ENCODE results near the gene PRMT1.
"Not testable (repeated sequence)": the region's sequence is repeated elsewhere in the genome, so short reads cannot be mapped to it uniquely, and the experiment has no call there.

DNA sequence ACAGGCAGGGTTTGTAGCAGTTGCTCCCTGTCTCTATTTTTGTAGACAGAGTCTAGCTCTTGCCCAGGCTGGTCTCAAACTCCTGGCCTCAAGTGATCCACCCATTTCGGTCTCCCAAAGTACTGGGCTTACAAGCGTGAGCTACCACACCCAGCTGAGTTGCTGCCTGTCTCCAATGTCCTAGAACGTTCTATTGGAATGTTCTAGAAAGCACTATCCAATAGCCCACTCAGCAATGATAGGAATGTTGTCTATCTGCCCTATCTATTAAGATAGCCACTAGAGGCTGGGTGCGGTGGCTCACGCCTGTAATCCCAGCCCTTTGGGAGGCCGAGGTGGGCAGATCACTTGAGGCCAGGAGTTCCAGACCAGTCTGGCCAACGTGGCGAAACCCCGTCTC, 43.8 kb upstream of the PRMT1 start:
- TF ChIP-seq, protein P1, sequence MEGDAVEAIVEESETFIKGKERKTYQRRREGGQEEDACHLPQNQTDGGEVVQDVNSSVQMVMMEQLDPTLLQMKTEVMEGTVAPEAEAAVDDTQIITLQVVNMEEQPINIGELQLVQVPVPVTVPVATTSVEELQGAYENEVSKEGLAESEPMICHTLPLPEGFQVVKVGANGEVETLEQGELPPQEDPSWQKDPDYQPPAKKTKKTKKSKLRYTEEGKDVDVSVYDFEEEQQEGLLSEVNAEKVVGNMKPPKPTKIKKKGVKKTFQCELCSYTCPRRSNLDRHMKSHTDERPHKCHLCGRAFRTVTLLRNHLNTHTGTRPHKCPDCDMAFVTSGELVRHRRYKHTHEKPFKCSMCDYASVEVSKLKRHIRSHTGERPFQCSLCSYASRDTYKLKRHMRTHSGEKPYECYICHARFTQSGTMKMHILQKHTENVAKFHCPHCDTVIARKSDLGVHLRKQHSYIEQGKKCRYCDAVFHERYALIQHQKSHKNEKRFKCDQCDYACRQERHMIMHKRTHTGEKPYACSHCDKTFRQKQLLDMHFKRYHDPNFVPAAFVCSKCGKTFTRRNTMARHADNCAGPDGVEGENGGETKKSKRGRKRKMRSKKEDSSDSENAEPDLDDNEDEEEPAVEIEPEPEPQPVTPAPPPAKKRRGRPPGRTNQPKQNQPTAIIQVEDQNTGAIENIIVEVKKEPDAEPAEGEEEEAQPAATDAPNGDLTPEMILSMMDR (conservative IDR thresholded peaks at IDR 0.05) = not testable (repeated sequence)
- TF ChIP-seq ZFX (IDR thresholded peaks at IDR 0.05) = not testable (repeated sequence)
